K562 treated with DMSO at 1 percent for 24 hours (cell line): ENCODE measurements around the gene EPS8L3. TPM values are rescaled to one million over a fixed set of nuclear protein-coding genes. Genes with fewer than 3 reads are reported as not detected.

Experiments used
- total RNA-seq: library from RNA; unstranded; fragments of 300-600 nt; gene quantifications from 2 replicates; pipeline ENCODE4 v1.2.3, GENCODE V29; 2022; ENCODE audit warnings: low read depth; ENCODE audit not compliant: insufficient read depth

EPS8L3 gene
- not detected in 2 replicates for total RNA-seq

GRCh38 chr1:109763646-109764415 is at the start of gene EPS8L3:
EPS8L3 (minus strand) TSS chr1:109763923; CDS start chr1:109761749, 2,174 bp downstream.

GRCh38 chr1:109740615-109741373 is 22.9 kb downstream of the EPS8L3 start, which contains the start of gene GSTM3:
GSTM3 (minus strand) TSS chr1:109741038; CDS start chr1:109740287, 751 bp downstream.

GRCh38 chr1:109711593-109712320 is 52.0 kb downstream of the EPS8L3 start, which contains the start of gene GSTM5:
GSTM5 (plus strand) TSS chr1:109712251; CDS start chr1:109712313, 62 bp downstream.

Other genes starting within 250 kb of the EPS8L3 start
- 1.00 TPM in 1 of 2 replicates, not detected in the other for gene GPR61, start 224.1 kb downstream of the EPS8L3 start, total RNA-seq
- 4.2 and 5.5 TPM in 2 replicates for gene GNAI3, start 215.3 kb downstream of the EPS8L3 start, total RNA-seq
- not detected in 2 replicates for gene GNAT2, start 144.3 kb downstream of the EPS8L3 start, total RNA-seq
- gene AMPD2, start 144.1 kb downstream of the EPS8L3 start, total RNA-seq: 59.4 and 63.7 TPM in 2 replicates
- gene GSTM4, start 107.8 kb downstream of the EPS8L3 start, total RNA-seq: 59.3 and 69.0 TPM in 2 replicates
- gene GSTM2, start 95.9 kb downstream of the EPS8L3 start, total RNA-seq: 16.9 and 20.9 TPM in 2 replicates
- gene GSTM1, start 76.1 kb downstream of the EPS8L3 start, total RNA-seq: not detected in 2 replicates
- not detected in 2 replicates for gene GSTM5, start 51.7 kb downstream of the EPS8L3 start, total RNA-seq
- 28.6 and 28.7 TPM in 2 replicates for gene GSTM3, start 22.9 kb downstream of the EPS8L3 start, total RNA-seq
- gene CSF1, start 146.9 kb upstream of the EPS8L3 start, total RNA-seq: 10.0 and 10.9 TPM in 2 replicates
- 78.8 and 91.1 TPM in 2 replicates for gene AHCYL1, start 220.8 kb upstream of the EPS8L3 start, total RNA-seq